Activated CD4-positive, alpha-beta T cell treated with anti-CD3 and anti-CD28 coated beads for 1 hour (primary cell): Measurements from ENCODE around the gene COL20A1.

Experiments used
- DNase-seq: peaks from one replicate; pipeline ENCODE4 v3.0.0-alpha.2; 2020

COL20A1 gene

GRCh38 chr20:63351811-63352591 lies 59.0 kb downstream of the COL20A1 start:
- DNase-seq: no peak

- DNase-seq: no peak
Observed at GRCh38 chr20:63352811-63353221, 59.8 kb downstream of the COL20A1 start.

- DNase-seq: no peak
Observed at GRCh38 chr20:63354636-63355350, 61.8 kb downstream of the COL20A1 start.

GRCh38 chr20:63355781-63356295 lies 62.9 kb downstream of the COL20A1 start:
- no peak for DNase-seq

- DNase-seq: no peak
Observed at GRCh38 chr20:63356511-63356910, 63.5 kb downstream of the COL20A1 start.

- no peak for DNase-seq
Observed at GRCh38 chr20:63356931-63357879, 64.2 kb downstream of the COL20A1 start.

- DNase-seq: no peak
Observed at GRCh38 chr20:63357921-63358905, 65.2 kb downstream of the COL20A1 start.

- DNase-seq: no peak
Observed at GRCh38 chr20:63359164-63359934, 66.4 kb downstream of the COL20A1 start.

- DNase-seq: no peak
Observed at GRCh38 chr20:63359937-63360849, 67.2 kb downstream of the COL20A1 start.

- no peak for DNase-seq
Observed at GRCh38 chr20:63360850-63361518, 68.0 kb downstream of the COL20A1 start, which contains the start of gene CHRNA4. CHRNA4 (minus strand) TSS chr20:63361349; CDS start chr20:63361165, 184 bp downstream.

GRCh38 chr20:63361519-63362435 lies 68.8 kb downstream of the COL20A1 start:
- no peak for DNase-seq

GRCh38 chr20:63362436-63363009 lies 69.5 kb downstream of the COL20A1 start:
- DNase-seq: no peak

GRCh38 chr20:63363013-63363957 lies 70.3 kb downstream of the COL20A1 start:
- DNase-seq: no peak

- DNase-seq: no peak
Observed at GRCh38 chr20:63363981-63364561, 71.1 kb downstream of the COL20A1 start.

- DNase-seq: no peak
Observed at GRCh38 chr20:63364801-63365585, 72.0 kb downstream of the COL20A1 start.
